DND-41 (cell line): ENCODE data around the gene SLC38A8.

Experiments
- CTCF ChIP-seq: IDR thresholded peaks from 2 replicates; pipeline ENCODE4 v1.5.1; 2012; ENCODE audit warnings: borderline replicate concordance, low read length, moderate library complexity, mild to moderate bottlenecking; ENCODE audit not compliant: poor library complexity, severe bottlenecking; ENCODE audit errors: extremely low read depth
- EZH2 ChIP-seq: IDR thresholded peaks from 3 replicates; pipeline ENCODE4 v1.6.1; 2012; ENCODE audit warnings: borderline replicate concordance, low read depth, mild to moderate bottlenecking, moderate library complexity, low read length, inconsistent platforms; ENCODE audit not compliant: severe bottlenecking

GRCh38 chr16:84087466-84088151 is 45.0 kb upstream of the SLC38A8 start:
- TF ChIP-seq CTCF (no peak), EZH2 (no peak)
